ENCODE data around the gene MRPL38. TPM values are rescaled to one million over a fixed set of nuclear protein-coding genes. Genes with fewer than 3 reads are reported as not detected.

MRPL38 gene
- total RNA-seq, 3 donors from 2014 or later (not counting 1 experiment from before 2014, with no cell fraction given): 68.6 to 110 (median 96.7) TPM

DNA sequence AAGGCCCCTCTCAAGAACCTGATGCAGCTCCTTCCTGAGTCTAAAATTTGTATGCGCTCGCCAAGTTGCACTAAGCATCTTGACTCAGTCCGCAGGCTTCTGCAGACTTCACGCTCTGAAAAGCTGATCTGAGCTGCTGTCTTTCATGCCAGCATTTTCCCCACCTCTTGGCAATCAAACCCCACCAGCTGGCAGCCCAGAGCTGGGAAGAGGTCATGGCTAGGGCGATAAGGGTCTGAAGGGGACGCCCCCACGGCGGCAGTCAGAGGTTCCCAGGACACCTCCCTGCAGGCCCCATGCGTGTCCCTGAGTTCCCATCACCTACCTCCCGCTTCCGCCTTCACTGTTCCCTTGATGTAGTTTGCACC, 55.4 kb downstream of the MRPL38 start:
- H3K27ac ChIP-seq (ENCODE audit: low read length): no peak overlapping the region
- H3K4me1 ChIP-seq (ENCODE audit: control insufficient read depth, insufficient read depth, low read length): peaks cover 28% of the 10 kb centered on the region
- 99% methylated on average over 11 of the region's 11 CpGs for WGBS (ENCODE audit: insufficient coverage)
- H3K4me3 ChIP-seq (ENCODE audit: low read length): no peak overlapping the region
- DNase-seq (no peak), ATAC-seq (no peak)
- TF ChIP-seq, protein P1, sequence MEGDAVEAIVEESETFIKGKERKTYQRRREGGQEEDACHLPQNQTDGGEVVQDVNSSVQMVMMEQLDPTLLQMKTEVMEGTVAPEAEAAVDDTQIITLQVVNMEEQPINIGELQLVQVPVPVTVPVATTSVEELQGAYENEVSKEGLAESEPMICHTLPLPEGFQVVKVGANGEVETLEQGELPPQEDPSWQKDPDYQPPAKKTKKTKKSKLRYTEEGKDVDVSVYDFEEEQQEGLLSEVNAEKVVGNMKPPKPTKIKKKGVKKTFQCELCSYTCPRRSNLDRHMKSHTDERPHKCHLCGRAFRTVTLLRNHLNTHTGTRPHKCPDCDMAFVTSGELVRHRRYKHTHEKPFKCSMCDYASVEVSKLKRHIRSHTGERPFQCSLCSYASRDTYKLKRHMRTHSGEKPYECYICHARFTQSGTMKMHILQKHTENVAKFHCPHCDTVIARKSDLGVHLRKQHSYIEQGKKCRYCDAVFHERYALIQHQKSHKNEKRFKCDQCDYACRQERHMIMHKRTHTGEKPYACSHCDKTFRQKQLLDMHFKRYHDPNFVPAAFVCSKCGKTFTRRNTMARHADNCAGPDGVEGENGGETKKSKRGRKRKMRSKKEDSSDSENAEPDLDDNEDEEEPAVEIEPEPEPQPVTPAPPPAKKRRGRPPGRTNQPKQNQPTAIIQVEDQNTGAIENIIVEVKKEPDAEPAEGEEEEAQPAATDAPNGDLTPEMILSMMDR (IDR thresholded peaks at IDR 0.05): no peak
- no peaks in the 10 kb centered on the region for H3K36me3 Mint-ChIP-seq
- H3K27ac Mint-ChIP-seq: no peak overlapping the region
- intact Hi-C loops (cut with micrococcal nuclease): no loop called here
- no peak overlapping the region for H3K4me3 Mint-ChIP-seq
- no peaks in the 10 kb centered on the region for H3K9me3 Mint-ChIP-seq
- H3K9me3 ChIP-seq (ENCODE audit: control insufficient read depth, insufficient read depth, low read length): no peaks in the 10 kb centered on the region
- no peaks in the 10 kb centered on the region for H3K27me3 ChIP-seq (ENCODE audit: control insufficient read depth, insufficient read depth, low read length)
- H3K4me1 Mint-ChIP-seq: peaks cover 10 to 28% of the 10 kb centered on the region in 2 donors
- H3K36me3 ChIP-seq (ENCODE audit: control insufficient read depth, insufficient read depth, low read length): peaks cover 55% of the 10 kb centered on the region
- H3K27me3 Mint-ChIP-seq (ENCODE audit: low read depth in 2 of 2): no peaks in the 10 kb centered on the region

Other genes starting within 250 kb of the MRPL38 start
- gene RECQL5, start 237.7 kb downstream of the MRPL38 start, total RNA-seq: 10 to 100 TPM; 33.4 to 39.1 (median 34.3) TPM
- gene SAP30BP, start 237.5 kb downstream of the MRPL38 start, total RNA-seq: 100 to 1,000 TPM; 234 to 246 (median 240) TPM
- 1 to 10 TPM in 1 of 3 donors, under 1 TPM in 2; 0.38 to 1.0 (median 0.68) TPM for gene ITGB4, start 183.4 kb downstream of the MRPL38 start, total RNA-seq
- 10 to 100 TPM; 11.9 to 15.9 (median 12.6) TPM for gene GALK1, start 139.7 kb downstream of the MRPL38 start, total RNA-seq
- gene UNK, start 120.1 kb downstream of the MRPL38 start, total RNA-seq: 10 to 100 TPM; 44.2 to 51.3 (median 44.5) TPM
- gene UNC13D, start 60.5 kb downstream of the MRPL38 start, total RNA-seq: 100 to 1,000 TPM; 269 to 279 (median 277) TPM
- 100 to 1,000 TPM in 1 of 3 donors, 10 to 100 TPM in 2; 81.1 to 106 (median 95.2) TPM for gene WBP2, start 49.5 kb downstream of the MRPL38 start, total RNA-seq
- gene TRIM47, start 26.3 kb downstream of the MRPL38 start, total RNA-seq: 1 to 10 TPM; 1.2 to 2.5 (median 2.0) TPM
- 10 to 100 TPM; 19.2 to 26.9 (median 22.5) TPM for gene TRIM65, start 7.9 kb downstream of the MRPL38 start, total RNA-seq
- 10 to 100 TPM; 24.9 to 34.0 (median 33.0) TPM for gene FBF1, start 36.2 kb upstream of the MRPL38 start, total RNA-seq
- gene ACOX1, start 74.3 kb upstream of the MRPL38 start, total RNA-seq: 10 to 100 TPM; 22.8 to 48.2 (median 28.2) TPM
- 10 to 100 TPM; 23.0 to 30.7 (median 24.3) TPM for gene TEN1, start 74.4 kb upstream of the MRPL38 start, total RNA-seq
- 10 to 100 TPM in 2 of 3 donors, 1 to 10 TPM in 1; 5.5 to 13.6 (median 13.5) TPM for gene CDK3, start 96.0 kb upstream of the MRPL38 start, total RNA-seq
- 1 to 10 TPM in 1 of 3 donors, under 1 TPM in 1, not detected in 1; 0.94 to 1.2 TPM for gene EVPL, start 122.4 kb upstream of the MRPL38 start, total RNA-seq
- gene SRP68, start 167.6 kb upstream of the MRPL38 start, total RNA-seq: 10 to 100 TPM; 57.8 to 74.4 (median 70.7) TPM
- gene GALR2, start 169.9 kb upstream of the MRPL38 start, total RNA-seq: under 1 TPM in 2 of 3 donors, not detected in 1; 0.27 to 0.53 TPM
- under 1 TPM; 0.28 to 0.80 (median 0.50) TPM for gene ZACN, start 174.3 kb upstream of the MRPL38 start, total RNA-seq
- gene EXOC7, start 198.9 kb upstream of the MRPL38 start, total RNA-seq: 100 to 1,000 TPM; 130 to 149 (median 142) TPM
- gene FOXJ1, start 236.4 kb upstream of the MRPL38 start, total RNA-seq: under 1 TPM; 0.21 to 0.93 (median 0.36) TPM